T-helper 1 cell treated with Interleukin-12 subunit alpha and Interleukin-12 subunit beta and Interleukin-4 antibody, amounts not matched to agents 30 μg/mL and 1 μg/mL, for 36 hours (primary cell): ENCODE data around the gene ZNF487.
"Not testable (repeated sequence)": the region's sequence is repeated elsewhere in the genome, so short reads cannot be mapped to it uniquely, and the experiment has no call there.

Experiments
- H3K27ac Mint-ChIP-seq: one replicate; pipeline ENCODE4 v1.8.0; 2021; ENCODE audit warnings: mild to moderate bottlenecking, mixed read lengths
- H3K27me3 Mint-ChIP-seq: one replicate; pipeline ENCODE4 v1.8.0; 2021; ENCODE audit warnings: low read depth, mixed read lengths
- H3K36me3 Mint-ChIP-seq: one replicate; pipeline ENCODE4 v1.8.0; 2021; ENCODE audit warnings: low read depth, mixed read lengths
- H3K4me1 Mint-ChIP-seq: one replicate; pipeline ENCODE4 v1.8.0; 2021; ENCODE audit warnings: low read depth, mixed read lengths
- H3K4me3 Mint-ChIP-seq: one replicate; pipeline ENCODE4 v1.8.0; 2021; ENCODE audit warnings: mild to moderate bottlenecking, moderate library complexity, mixed read lengths
- H3K9me3 Mint-ChIP-seq: one replicate; pipeline ENCODE4 v1.8.0; 2021; ENCODE audit warnings: mixed read lengths

Gene ZNF487

GRCh38 chr10:43436291-43437140 lies at the start of gene ZNF487:
ZNF487 (plus strand) TSS chr10:43437111; CDS start chr10:43475814, 38,703 bp downstream.
- H3K9me3 Mint-ChIP-seq = no peaks in the 10 kb centered on the region
- H3K27me3 Mint-ChIP-seq = no peaks in the 10 kb centered on the region
- peaks cover 6% of the 10 kb centered on the region for H3K4me1 Mint-ChIP-seq
- peak within 1 kb of the TSS; percentile 96 for H3K4me3 Mint-ChIP-seq
- H3K27ac Mint-ChIP-seq = peak within 1 kb of the TSS; percentile 98
- H3K36me3 Mint-ChIP-seq = peaks cover 6% of the 10 kb centered on the region

DNA sequence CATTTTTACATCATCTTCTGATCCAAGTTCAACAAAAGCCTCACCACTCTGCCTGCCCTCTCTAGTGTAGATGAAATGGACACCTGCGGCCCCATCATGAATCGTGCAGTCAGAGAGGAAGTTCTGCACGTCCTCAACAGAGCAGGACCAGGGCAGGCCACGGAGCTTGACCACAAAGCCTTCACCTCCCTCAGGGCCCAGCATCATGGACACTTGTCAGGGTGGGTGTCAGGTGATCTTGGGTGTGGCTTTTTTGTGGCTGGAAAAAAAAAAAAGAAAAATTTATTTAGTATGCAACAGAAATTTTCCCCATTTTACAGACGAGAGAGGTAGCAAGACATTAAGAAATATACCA lies 49.3 kb upstream of the ZNF487 start:
- H3K27ac Mint-ChIP-seq = no peak overlapping the region
- H3K4me1 Mint-ChIP-seq = peaks cover 44% of the 10 kb centered on the region
- peaks cover 67% of the 10 kb centered on the region for H3K36me3 Mint-ChIP-seq
- no peaks in the 10 kb centered on the region for H3K9me3 Mint-ChIP-seq
- no peaks in the 10 kb centered on the region for H3K27me3 Mint-ChIP-seq
- H3K4me3 Mint-ChIP-seq = no peak overlapping the region

GRCh38 chr10:43389867-43390266 lies 47.0 kb upstream of the ZNF487 start:
- H3K36me3 Mint-ChIP-seq = peaks cover 75% of the 10 kb centered on the region

GRCh38 chr10:43390333-43390732 lies 46.6 kb upstream of the ZNF487 start:
- Mint-ChIP-seq H3K9me3 (no peaks in the 10 kb centered on the region), H3K4me3 (no peak overlapping the region), H3K27ac (peak overlapping the region; percentile 49), H3K36me3 (peaks cover 75% of the 10 kb centered on the region), H3K4me1 (peaks cover 66% of the 10 kb centered on the region), H3K27me3 (no peaks in the 10 kb centered on the region)

More at GRCh38 chr10:43389867-43390266, 47.0 kb upstream of the ZNF487 start:
- H3K4me3 Mint-ChIP-seq = no peak overlapping the region
- no peaks in the 10 kb centered on the region for H3K27me3 Mint-ChIP-seq
- peaks cover 61% of the 10 kb centered on the region for H3K4me1 Mint-ChIP-seq
- no peaks in the 10 kb centered on the region for H3K9me3 Mint-ChIP-seq
- H3K27ac Mint-ChIP-seq = no peak overlapping the region

DNA sequence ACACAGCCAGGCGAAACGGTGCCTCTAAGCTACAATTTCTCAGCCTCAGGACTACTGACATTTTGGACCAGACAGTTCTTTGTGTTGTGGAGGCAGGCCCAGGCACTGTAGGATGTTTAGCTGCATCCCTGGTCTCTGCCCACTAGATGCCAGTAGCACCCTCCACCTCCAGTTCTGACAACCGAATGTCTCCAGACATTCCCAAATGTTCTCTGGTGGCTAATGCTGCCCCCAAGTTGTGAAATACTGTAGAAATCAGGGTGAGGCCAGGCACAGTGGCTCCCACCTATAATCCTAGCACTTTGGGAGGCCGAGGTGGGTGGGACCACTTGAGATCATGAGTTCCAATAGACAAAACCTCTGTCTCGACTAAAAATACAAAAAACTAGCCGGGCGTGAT lies 46.2 kb upstream of the ZNF487 start:
- H3K9me3 Mint-ChIP-seq = no peaks in the 10 kb centered on the region
- no peak overlapping the region for H3K4me3 Mint-ChIP-seq
- peak overlapping the region; percentile 49 for H3K27ac Mint-ChIP-seq
- peaks cover 75% of the 10 kb centered on the region for H3K36me3 Mint-ChIP-seq
- H3K4me1 Mint-ChIP-seq = peaks cover 67% of the 10 kb centered on the region
- H3K27me3 Mint-ChIP-seq = no peaks in the 10 kb centered on the region

- Mint-ChIP-seq H3K9me3 (no peaks in the 10 kb centered on the region), H3K27ac (no peak overlapping the region), H3K4me1 (peaks cover 66% of the 10 kb centered on the region), H3K27me3 (no peaks in the 10 kb centered on the region), H3K36me3 (peaks cover 76% of the 10 kb centered on the region), H3K4me3 (no peak overlapping the region)
Measured at GRCh38 chr10:43391496-43391895, 45.4 kb upstream of the ZNF487 start.

- peaks cover 60% of the 10 kb centered on the region for H3K4me1 Mint-ChIP-seq
- peaks cover 69% of the 10 kb centered on the region for H3K36me3 Mint-ChIP-seq
- peak overlapping the region; percentile 27 for H3K27ac Mint-ChIP-seq
- no peaks in the 10 kb centered on the region for H3K27me3 Mint-ChIP-seq
- H3K9me3 Mint-ChIP-seq = no peaks in the 10 kb centered on the region
- H3K4me3 Mint-ChIP-seq = no peak overlapping the region
Measured at GRCh38 chr10:43392748-43393147, 44.2 kb upstream of the ZNF487 start.

GRCh38 chr10:43393186-43393585 lies 43.7 kb upstream of the ZNF487 start:
- H3K4me3 Mint-ChIP-seq, H3K27me3 Mint-ChIP-seq, H3K9me3 Mint-ChIP-seq: not testable (repeated sequence)
- peak overlapping the region; percentile 27 for H3K27ac Mint-ChIP-seq
- H3K36me3 Mint-ChIP-seq = peaks cover 69% of the 10 kb centered on the region
- peaks cover 61% of the 10 kb centered on the region for H3K4me1 Mint-ChIP-seq

DNA sequence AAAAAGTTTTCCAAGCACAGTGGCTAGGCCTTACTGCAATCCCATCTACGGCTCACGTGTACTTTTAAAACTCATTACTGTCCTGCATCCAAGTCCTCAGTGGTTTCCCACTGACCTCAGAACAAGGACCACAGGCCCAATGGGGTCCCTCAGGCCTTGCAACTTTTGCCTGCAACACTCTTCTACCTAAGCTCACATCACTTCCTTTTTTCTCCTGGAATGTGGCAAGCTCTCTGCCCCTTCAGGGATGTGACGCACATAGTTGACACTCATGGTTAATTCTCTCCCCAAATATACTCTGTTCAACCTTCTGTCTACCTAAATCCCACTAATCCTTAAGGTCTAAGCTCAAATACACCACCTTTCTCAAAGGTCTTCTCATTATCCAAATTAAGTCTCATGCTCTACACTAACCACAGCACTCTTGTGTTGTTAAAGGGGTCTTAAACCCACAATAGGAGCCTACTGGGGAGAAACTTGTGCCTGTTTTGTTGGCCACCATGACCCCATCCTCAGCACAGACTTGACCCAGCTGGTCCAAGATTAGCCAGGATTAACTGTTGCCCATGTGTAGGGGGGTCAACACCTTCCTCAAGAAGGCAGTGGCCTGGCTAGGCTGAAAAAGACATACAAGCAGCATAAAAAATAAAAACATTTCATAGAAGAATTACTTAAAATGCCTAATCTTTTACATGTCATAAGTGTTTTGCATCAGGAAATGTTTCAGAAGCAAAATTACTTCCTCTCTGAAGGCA lies 43.1 kb upstream of the ZNF487 start:
- Mint-ChIP-seq H3K4me3 (no peak overlapping the region), H3K27ac (no peak overlapping the region), H3K4me1 (peaks cover 58% of the 10 kb centered on the region), H3K36me3 (peaks cover 64% of the 10 kb centered on the region), H3K27me3 (no peaks in the 10 kb centered on the region), H3K9me3 (no peaks in the 10 kb centered on the region)

DNA sequence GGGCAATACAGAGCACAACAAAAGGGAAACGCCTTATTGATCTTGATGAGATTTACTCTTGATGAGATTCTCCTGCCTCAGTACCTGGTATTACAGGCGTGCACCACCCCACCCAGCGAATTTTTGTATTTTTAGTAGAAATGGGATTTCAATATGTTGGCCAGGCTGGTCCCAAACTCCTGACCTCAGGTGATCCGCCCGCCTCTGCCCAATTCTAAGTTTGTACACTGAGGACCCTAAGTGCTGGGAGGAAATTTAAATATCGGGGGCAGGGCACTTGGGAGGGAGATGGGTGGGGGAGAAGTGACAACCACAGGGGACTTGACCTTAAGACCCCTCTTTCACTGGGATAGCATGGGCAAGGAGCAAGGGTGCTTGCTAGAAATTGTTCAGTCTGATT lies 42.0 kb upstream of the ZNF487 start:
- H3K4me3 Mint-ChIP-seq = peak overlapping the region; percentile 93
- H3K4me1 Mint-ChIP-seq = peaks cover 65% of the 10 kb centered on the region

GRCh38 chr10:43395571-43396060 lies 41.3 kb upstream of the ZNF487 start:
- Mint-ChIP-seq H3K9me3 (no peaks in the 10 kb centered on the region), H3K4me3 (peak overlapping the region; percentile 93), H3K27ac (peak overlapping the region; percentile 89), H3K4me1 (peaks cover 64% of the 10 kb centered on the region), H3K27me3 (no peaks in the 10 kb centered on the region), H3K36me3 (peaks cover 61% of the 10 kb centered on the region)

More for the DNA sequence above, 42.0 kb upstream of the ZNF487 start:
- Mint-ChIP-seq H3K36me3 (peaks cover 66% of the 10 kb centered on the region), H3K9me3 (no peaks in the 10 kb centered on the region), H3K27me3 (no peaks in the 10 kb centered on the region), H3K27ac (peak overlapping the region; percentile 89)

DNA sequence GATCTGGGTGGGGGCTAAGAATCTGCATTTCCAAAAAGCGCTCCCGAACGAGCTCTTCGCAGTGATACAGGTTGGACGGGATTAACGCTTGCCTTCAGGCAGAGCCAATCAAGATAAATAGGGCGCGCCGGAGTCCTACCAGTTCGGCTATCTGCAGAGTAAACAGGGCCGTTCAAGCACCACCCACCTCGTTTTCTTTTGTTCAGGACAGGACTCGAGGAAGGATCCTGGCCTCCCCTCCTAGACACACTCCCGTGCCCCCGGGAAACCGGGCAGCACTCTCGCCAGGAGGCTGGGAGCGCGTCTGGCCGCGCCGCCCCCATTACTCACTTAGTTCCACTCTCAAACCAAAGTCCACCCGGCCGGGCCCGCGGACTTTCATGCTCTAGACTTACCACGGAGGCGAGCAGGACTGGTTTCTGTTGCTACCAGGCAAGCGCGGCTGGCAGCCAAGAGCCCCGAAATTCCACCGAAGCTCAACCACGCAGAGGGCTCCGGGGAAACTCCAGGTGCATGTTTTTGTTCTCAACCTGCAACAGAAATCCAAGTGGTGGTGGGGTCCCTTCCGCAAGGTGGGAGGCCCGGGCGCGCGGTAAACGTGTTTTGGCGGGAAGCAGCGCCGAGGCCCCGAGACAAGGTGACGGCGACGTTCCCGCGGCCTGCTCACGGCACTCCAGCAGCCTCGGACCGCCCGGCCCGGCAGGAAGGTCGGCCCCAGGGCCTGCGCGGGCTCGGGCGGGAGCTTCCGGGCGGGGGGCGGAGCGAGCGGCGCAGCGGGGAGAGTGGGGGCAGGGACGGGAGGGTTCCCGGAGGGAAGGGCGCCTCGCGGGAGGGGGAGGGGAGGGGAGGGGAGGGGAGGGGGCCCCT lies 40.6 kb upstream of the ZNF487 start:
- H3K27me3 Mint-ChIP-seq = no peaks in the 10 kb centered on the region
- H3K9me3 Mint-ChIP-seq = no peaks in the 10 kb centered on the region
- H3K36me3 Mint-ChIP-seq = peaks cover 58% of the 10 kb centered on the region
- peak overlapping the region; percentile 93 for H3K4me3 Mint-ChIP-seq
- peak overlapping the region; percentile 89 for H3K27ac Mint-ChIP-seq
- H3K4me1 Mint-ChIP-seq = peaks cover 67% of the 10 kb centered on the region

DNA sequence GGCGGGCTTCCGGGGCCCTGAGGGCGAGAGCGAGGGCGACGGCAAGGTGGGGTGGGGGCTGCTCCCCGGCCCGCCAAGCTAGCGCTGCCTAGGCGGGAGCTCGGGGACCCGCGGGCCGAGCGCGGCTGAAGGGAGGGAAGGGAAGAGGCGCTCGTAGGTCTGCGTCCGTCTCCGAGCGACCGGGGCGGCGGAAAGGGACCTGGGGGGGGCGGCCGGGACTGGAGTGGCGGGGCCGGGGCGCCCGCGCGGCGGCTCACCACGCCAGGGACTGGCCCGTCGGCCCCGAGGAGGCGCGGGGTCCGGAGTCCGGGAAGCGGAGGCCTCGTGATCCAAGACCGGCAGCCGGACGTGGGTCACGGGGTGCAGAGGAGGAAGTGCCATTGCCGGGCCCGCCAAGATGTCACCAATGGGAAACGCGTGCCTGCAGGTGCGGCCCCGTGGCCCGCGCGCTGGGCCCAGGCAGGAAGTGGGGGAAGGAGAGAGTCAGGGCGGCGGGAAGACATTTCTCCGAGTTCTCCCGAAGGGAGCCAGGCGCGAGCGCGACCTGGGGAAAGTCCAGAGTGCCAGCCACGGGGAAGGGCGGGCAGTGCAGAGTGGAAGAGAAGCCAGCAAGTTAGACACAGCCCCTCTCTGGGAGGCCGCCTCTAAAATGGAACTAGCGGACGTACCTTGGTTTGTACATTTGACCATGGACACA lies 39.8 kb upstream of the ZNF487 start:
- no peaks in the 10 kb centered on the region for H3K27me3 Mint-ChIP-seq
- H3K27ac Mint-ChIP-seq = peak overlapping the region; percentile 81
- H3K36me3 Mint-ChIP-seq = peaks cover 54% of the 10 kb centered on the region
- H3K4me1 Mint-ChIP-seq = peaks cover 70% of the 10 kb centered on the region
- H3K4me3 Mint-ChIP-seq = peak overlapping the region; percentile 96
- no peaks in the 10 kb centered on the region for H3K9me3 Mint-ChIP-seq

DNA sequence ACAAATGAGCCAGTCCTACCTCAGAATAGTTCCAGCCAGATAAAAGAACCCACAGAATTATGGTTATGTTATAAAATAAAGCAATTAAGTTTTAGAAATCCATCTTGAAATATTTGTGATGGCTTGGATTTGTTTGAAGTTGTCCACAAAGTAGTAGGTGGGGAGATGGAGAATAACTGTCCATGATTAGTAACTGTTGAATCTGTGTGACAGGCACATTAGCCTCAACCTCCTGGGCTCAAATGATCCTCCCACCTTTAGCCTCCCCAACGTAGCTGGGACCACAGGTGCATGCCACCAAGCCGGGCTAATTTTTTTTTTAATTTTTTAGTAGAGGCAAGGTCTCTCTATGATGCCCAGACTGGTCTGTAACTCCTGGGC lies 38.0 kb upstream of the ZNF487 start:
- Mint-ChIP-seq H3K9me3 (no peaks in the 10 kb centered on the region), H3K4me1 (peaks cover 70% of the 10 kb centered on the region), H3K27me3 (no peaks in the 10 kb centered on the region), H3K36me3 (peaks cover 50% of the 10 kb centered on the region), H3K27ac (peak overlapping the region; percentile 81), H3K4me3 (peak overlapping the region; percentile 96)
